Loucy (cell line): ENCODE results near the gene DCLK3.
A peak's percentile ranks its signal among the peaks of the same experiment; 100 is the strongest.

ENCODE experiments used
- H2AFZ ChIP-seq: fragments of 200-600 bp; sonication (generic); 2 replicates; pipeline ENCODE4 v1.6.0; 2016; ENCODE audit warnings: antibody characterized with exemption, mild to moderate bottlenecking, low read length, moderate library complexity
- H3F3A ChIP-seq: fragments of 200-600 bp; 2 replicates; pipeline ENCODE4 v1.6.0; 2016; ENCODE audit warnings: antibody characterized with exemption, low read depth, mild to moderate bottlenecking
- H3K27me3 ChIP-seq: fragments of 200-600 bp; sonication (generic); 2 replicates; pipeline ENCODE4 v1.6.1; 2014; ENCODE audit warnings: low read length, mild to moderate bottlenecking; ENCODE audit not compliant: insufficient read depth, poor library complexity, severe bottlenecking
- H3K36me3 ChIP-seq: fragments of 200-600 bp; sonication (generic); 2 replicates; pipeline ENCODE4 v1.6.1; 2016; ENCODE audit warnings: low read length; ENCODE audit not compliant: insufficient read depth
- H3K4me1 ChIP-seq: fragments of 200-600 bp; sonication (generic); 2 replicates; pipeline ENCODE4 v1.5.1; 2014; ENCODE audit warnings: low read length, mild to moderate bottlenecking; ENCODE audit not compliant: insufficient read depth, poor library complexity, severe bottlenecking
- H3K4me2 ChIP-seq: fragments of 200-600 bp; sonication (generic); 2 replicates; pipeline ENCODE4 v1.6.0; 2014; ENCODE audit warnings: antibody characterized with exemption, low read length, low read depth, mild to moderate bottlenecking; ENCODE audit not compliant: poor library complexity, severe bottlenecking
- H3K4me3 ChIP-seq: fragments of 200-600 bp; sonication (generic); 2 replicates; pipeline ENCODE4 v1.5.1; 2014; ENCODE audit warnings: low read length, mild to moderate bottlenecking, mixed read lengths; ENCODE audit not compliant: poor library complexity, severe bottlenecking
- H3K79me2 ChIP-seq: fragments of 200-600 bp; sonication (generic); 2 replicates; pipeline ENCODE4 v1.6.1; 2014; ENCODE audit warnings: low read length; ENCODE audit not compliant: insufficient read depth
- H3K9ac ChIP-seq: fragments of 200-600 bp; sonication (generic); 2 replicates; pipeline ENCODE4 v1.6.0; 2014; ENCODE audit warnings: mild to moderate bottlenecking, low read depth, low read length, moderate library complexity; ENCODE audit not compliant: poor library complexity, severe bottlenecking
- H3K9me2 ChIP-seq: fragments of 200-600 bp; sonication (generic); replicated peaks from 2 replicates; pipeline ENCODE4 v1.6.1; 2016; ENCODE audit warnings: low read depth, low read length, mixed read lengths
- H3K9me3 ChIP-seq: fragments of 200-600 bp; sonication (generic); 2 replicates; pipeline ENCODE4 v1.6.1; 2014; ENCODE audit warnings: mild to moderate bottlenecking, antibody characterized with exemption, low read length, low read depth; ENCODE audit not compliant: insufficient read depth
- H4K20me1 ChIP-seq: fragments of 200-600 bp; sonication (generic); 2 replicates; pipeline ENCODE4 v1.6.0; 2014; ENCODE audit warnings: antibody characterized with exemption, low read length, mild to moderate bottlenecking; ENCODE audit not compliant: insufficient read depth, poor library complexity, severe bottlenecking
- EZH2phosphoT487 ChIP-seq: fragments of 200-600 bp; IDR thresholded peaks from 2 replicates; pipeline ENCODE4 v1.6.1; 2018; ENCODE audit warnings: antibody characterized with exemption, mild to moderate bottlenecking, moderate library complexity, borderline replicate concordance
- TF ChIP-seq, protein P1 (sequence below): fragments of 200-600 bp; sonication (generic); conservative IDR thresholded peaks from 2 replicates; pipeline ENCODE4 v1.5.1; 2014; ENCODE audit warnings: mild to moderate bottlenecking, antibody characterized with exemption, low read length

Gene DCLK3

GRCh38 chr3:36795622-36796021, 31.3 kb upstream of the DCLK3 start:
- no peak overlapping the region for H2AFZ ChIP-seq
- no peaks in the 10 kb centered on the region for H3K27me3 ChIP-seq
- H3K79me2 ChIP-seq, result no peaks in the 10 kb centered on the region

GRCh38 chr3:36792342-36792741, 28.0 kb upstream of the DCLK3 start:
- no peaks in the 10 kb centered on the region for H3F3A ChIP-seq
- no peak overlapping the region for H3K9ac ChIP-seq
- no peaks in the 10 kb centered on the region for H3K79me2 ChIP-seq
- peaks cover 4% of the 10 kb centered on the region for H3K4me1 ChIP-seq
- H3K27me3 ChIP-seq, result no peaks in the 10 kb centered on the region
- no peaks in the 10 kb centered on the region for H3K9me2 ChIP-seq
- no peak overlapping the region for H2AFZ ChIP-seq
- H3K4me2 ChIP-seq, result no peak overlapping the region
- no peaks in the 10 kb centered on the region for H3K9me3 ChIP-seq
- no peak overlapping the region for H3K4me3 ChIP-seq
- no peak for TF ChIP-seq EZH2phosphoT487
- TF ChIP-seq, protein P1, sequence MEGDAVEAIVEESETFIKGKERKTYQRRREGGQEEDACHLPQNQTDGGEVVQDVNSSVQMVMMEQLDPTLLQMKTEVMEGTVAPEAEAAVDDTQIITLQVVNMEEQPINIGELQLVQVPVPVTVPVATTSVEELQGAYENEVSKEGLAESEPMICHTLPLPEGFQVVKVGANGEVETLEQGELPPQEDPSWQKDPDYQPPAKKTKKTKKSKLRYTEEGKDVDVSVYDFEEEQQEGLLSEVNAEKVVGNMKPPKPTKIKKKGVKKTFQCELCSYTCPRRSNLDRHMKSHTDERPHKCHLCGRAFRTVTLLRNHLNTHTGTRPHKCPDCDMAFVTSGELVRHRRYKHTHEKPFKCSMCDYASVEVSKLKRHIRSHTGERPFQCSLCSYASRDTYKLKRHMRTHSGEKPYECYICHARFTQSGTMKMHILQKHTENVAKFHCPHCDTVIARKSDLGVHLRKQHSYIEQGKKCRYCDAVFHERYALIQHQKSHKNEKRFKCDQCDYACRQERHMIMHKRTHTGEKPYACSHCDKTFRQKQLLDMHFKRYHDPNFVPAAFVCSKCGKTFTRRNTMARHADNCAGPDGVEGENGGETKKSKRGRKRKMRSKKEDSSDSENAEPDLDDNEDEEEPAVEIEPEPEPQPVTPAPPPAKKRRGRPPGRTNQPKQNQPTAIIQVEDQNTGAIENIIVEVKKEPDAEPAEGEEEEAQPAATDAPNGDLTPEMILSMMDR, result peak; percentile 68
- H3K36me3 ChIP-seq, result no peaks in the 10 kb centered on the region
- no peaks in the 10 kb centered on the region for H4K20me1 ChIP-seq

More at GRCh38 chr3:36795622-36796021, 31.3 kb upstream of the DCLK3 start:
- no peak overlapping the region for H3K4me2 ChIP-seq
- no peak overlapping the region for H3K9ac ChIP-seq
- TF ChIP-seq EZH2phosphoT487, result no peak
- TF ChIP-seq, protein P1, result no peak
- no peaks in the 10 kb centered on the region for H3K9me3 ChIP-seq
- H4K20me1 ChIP-seq, result no peaks in the 10 kb centered on the region
- H3K36me3 ChIP-seq, result no peaks in the 10 kb centered on the region
- no peak overlapping the region for H3K4me3 ChIP-seq
- no peaks in the 10 kb centered on the region for H3F3A ChIP-seq
- H3K9me2 ChIP-seq, result no peaks in the 10 kb centered on the region
- no peaks in the 10 kb centered on the region for H3K4me1 ChIP-seq

DNA sequence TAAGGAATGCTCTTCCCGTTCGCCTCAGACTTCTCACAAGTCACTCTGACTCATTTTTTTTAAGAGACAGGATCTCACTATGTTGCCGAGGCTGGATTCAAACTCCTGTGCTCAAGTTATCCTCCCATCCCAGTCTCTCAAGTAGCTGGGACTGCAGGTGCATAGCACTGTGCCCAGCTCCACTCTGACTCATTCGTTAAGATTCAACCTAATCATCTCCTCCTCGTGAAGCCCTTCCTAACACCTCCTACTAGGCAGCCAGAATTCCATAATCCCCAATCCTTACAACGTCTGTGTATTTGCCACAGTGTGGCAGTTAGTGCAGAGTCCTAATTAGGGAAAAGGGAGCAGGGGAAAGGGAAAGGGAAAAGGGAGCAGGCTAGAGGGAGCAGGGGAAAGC, 26.4 kb upstream of the DCLK3 start:
- H3K9ac ChIP-seq, result no peak overlapping the region
- peaks cover 4% of the 10 kb centered on the region for H3K4me1 ChIP-seq
- no peaks in the 10 kb centered on the region for H3K9me3 ChIP-seq
- H3K9me2 ChIP-seq, result no peaks in the 10 kb centered on the region
- H3K36me3 ChIP-seq, result no peaks in the 10 kb centered on the region
- no peak overlapping the region for H2AFZ ChIP-seq
- H3K4me2 ChIP-seq, result no peak overlapping the region
- H3K79me2 ChIP-seq, result no peaks in the 10 kb centered on the region
- H3F3A ChIP-seq, result no peaks in the 10 kb centered on the region
- no peak overlapping the region for H3K4me3 ChIP-seq
- no peaks in the 10 kb centered on the region for H3K27me3 ChIP-seq
- no peaks in the 10 kb centered on the region for H4K20me1 ChIP-seq
- TF ChIP-seq EZH2phosphoT487, result no peak
- TF ChIP-seq, protein P1, result no peak
